Measurements from ENCODE around the gene DDX24.

DNA sequence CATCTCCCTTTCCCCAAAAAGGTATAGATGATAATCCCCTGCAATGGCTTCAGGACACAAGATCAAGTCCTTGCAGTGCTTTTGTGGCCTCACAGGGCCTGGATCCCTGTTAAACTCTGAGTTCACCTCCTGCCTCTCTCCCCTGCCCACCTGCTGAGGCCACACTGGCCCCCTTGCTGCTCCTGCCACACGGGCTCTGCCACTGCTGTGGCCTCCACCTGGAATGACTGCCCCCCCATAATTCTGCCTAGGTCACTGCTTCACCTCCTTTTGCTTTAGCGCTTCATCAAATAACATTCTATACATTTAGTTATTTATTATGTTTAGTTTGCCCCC lies 28.9 kb upstream of the DDX24 start:
- TF ChIP-seq, protein P1, sequence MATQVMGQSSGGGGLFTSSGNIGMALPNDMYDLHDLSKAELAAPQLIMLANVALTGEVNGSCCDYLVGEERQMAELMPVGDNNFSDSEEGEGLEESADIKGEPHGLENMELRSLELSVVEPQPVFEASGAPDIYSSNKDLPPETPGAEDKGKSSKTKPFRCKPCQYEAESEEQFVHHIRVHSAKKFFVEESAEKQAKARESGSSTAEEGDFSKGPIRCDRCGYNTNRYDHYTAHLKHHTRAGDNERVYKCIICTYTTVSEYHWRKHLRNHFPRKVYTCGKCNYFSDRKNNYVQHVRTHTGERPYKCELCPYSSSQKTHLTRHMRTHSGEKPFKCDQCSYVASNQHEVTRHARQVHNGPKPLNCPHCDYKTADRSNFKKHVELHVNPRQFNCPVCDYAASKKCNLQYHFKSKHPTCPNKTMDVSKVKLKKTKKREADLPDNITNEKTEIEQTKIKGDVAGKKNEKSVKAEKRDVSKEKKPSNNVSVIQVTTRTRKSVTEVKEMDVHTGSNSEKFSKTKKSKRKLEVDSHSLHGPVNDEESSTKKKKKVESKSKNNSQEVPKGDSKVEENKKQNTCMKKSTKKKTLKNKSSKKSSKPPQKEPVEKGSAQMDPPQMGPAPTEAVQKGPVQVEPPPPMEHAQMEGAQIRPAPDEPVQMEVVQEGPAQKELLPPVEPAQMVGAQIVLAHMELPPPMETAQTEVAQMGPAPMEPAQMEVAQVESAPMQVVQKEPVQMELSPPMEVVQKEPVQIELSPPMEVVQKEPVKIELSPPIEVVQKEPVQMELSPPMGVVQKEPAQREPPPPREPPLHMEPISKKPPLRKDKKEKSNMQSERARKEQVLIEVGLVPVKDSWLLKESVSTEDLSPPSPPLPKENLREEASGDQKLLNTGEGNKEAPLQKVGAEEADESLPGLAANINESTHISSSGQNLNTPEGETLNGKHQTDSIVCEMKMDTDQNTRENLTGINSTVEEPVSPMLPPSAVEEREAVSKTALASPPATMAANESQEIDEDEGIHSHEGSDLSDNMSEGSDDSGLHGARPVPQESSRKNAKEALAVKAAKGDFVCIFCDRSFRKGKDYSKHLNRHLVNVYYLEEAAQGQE (IDR thresholded peaks at IDR 0.05) = no peak
- TF ChIP-seq, protein P2, sequence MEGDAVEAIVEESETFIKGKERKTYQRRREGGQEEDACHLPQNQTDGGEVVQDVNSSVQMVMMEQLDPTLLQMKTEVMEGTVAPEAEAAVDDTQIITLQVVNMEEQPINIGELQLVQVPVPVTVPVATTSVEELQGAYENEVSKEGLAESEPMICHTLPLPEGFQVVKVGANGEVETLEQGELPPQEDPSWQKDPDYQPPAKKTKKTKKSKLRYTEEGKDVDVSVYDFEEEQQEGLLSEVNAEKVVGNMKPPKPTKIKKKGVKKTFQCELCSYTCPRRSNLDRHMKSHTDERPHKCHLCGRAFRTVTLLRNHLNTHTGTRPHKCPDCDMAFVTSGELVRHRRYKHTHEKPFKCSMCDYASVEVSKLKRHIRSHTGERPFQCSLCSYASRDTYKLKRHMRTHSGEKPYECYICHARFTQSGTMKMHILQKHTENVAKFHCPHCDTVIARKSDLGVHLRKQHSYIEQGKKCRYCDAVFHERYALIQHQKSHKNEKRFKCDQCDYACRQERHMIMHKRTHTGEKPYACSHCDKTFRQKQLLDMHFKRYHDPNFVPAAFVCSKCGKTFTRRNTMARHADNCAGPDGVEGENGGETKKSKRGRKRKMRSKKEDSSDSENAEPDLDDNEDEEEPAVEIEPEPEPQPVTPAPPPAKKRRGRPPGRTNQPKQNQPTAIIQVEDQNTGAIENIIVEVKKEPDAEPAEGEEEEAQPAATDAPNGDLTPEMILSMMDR (IDR thresholded peaks at IDR 0.05) = no peak
- no peak for TF ChIP-seq EP300 (IDR thresholded peaks at IDR 0.05)

Measured in A549 (cell line).